Tibial nerve (tissue), 4 donors: ENCODE results near the gene UTP3. TPM values are rescaled to one million over a fixed set of nuclear protein-coding genes. Genes with fewer than 3 reads are reported as not detected.

Experiments
- DNase-seq, 2 donors: peaks; one replicate each; pipeline ENCODE4 v3.0.0-alpha.2; 2019; ENCODE audit warnings: low spot score in 2 of 2
- H3K27ac ChIP-seq, 4 donors: fragments of 200-600 bp; sonication (generic) in 3 of 4; one replicate each; pipeline ENCODE4 v1.5.1; 2017 to 2019; ENCODE audit warnings: mild to moderate bottlenecking in 1 of 4
- H3K27me3 ChIP-seq, 2 donors: fragments of 200-600 bp; sonication (generic) in 1 of 2; one replicate each; pipeline versions ENCODE4 v1.5.1 to v1.6.0; 2017 to 2019
- H3K36me3 ChIP-seq, 3 donors: fragments of 200-600 bp; sonication (generic); one replicate each; pipeline ENCODE4 v1.5.1; 2018 to 2019
- H3K4me1 ChIP-seq, 4 donors: fragments of 200-600 bp; sonication (generic) in 3 of 4; one replicate each; pipeline ENCODE4 v1.5.1; 2017 to 2019
- H3K4me3 ChIP-seq, 4 donors: fragments of 200-600 bp; sonication (generic) in 3 of 4; one replicate each; pipeline ENCODE4 v1.5.1; 2017 to 2019; ENCODE audit warnings: mild to moderate bottlenecking in 1 of 4, moderate library complexity in 1 of 4
- H3K9me3 ChIP-seq, 4 donors: fragments of 200-600 bp; sonication (generic) in 3 of 4; one replicate each; pipeline ENCODE4 v1.5.1; 2017 to 2019
- EP300 ChIP-seq, 2 donors: sonication (generic); formaldehyde crosslinking; IDR thresholded peaks; one replicate each; pipeline ENCODE4 v1.6.1; 2017; ENCODE audit warnings: antibody characterized with exemption in 2 of 2, mild to moderate bottlenecking in 1 of 2
- POLR2A ChIP-seq, 2 donors: fragments of 450-650 bp; IDR thresholded peaks; one replicate each; pipeline ENCODE4 v1.6.1; 2017; ENCODE audit warnings: antibody characterized with exemption in 2 of 2, mild to moderate bottlenecking in 2 of 2, moderate library complexity in 2 of 2
- WGBS, 2 donors: methylation state at CpG; one replicate each; pipeline ENCODE4 v1.1.5; 2018; 5-methylcytosine and 5-hydroxymethylcytosine counted together
- total RNA-seq, 4 donors: library from RNA; depleted of rRNA; stranded (reverse); fragments of >200 nt; gene quantifications; one replicate each; pipeline ENCODE4 v1.1.0, GENCODE V29; 2016
- TF ChIP-seq, protein P1 (sequence below), 5 experiments: fragments of 200-600 bp in 3 of 5; fragments of 450-650 bp in 2 of 5; sonication (generic) in 3 of 5; IDR thresholded peaks; one replicate each; pipeline ENCODE4 v1.5.1; 2016 to 2019; ENCODE audit warnings: antibody characterized with exemption in 5 of 5, mild to moderate bottlenecking in 3 of 5, moderate library complexity in 2 of 5

UTP3 gene
- total RNA-seq, 4 donors from 2014 or later, result 14.3 to 19.4 (median 17.0) TPM

DNA sequence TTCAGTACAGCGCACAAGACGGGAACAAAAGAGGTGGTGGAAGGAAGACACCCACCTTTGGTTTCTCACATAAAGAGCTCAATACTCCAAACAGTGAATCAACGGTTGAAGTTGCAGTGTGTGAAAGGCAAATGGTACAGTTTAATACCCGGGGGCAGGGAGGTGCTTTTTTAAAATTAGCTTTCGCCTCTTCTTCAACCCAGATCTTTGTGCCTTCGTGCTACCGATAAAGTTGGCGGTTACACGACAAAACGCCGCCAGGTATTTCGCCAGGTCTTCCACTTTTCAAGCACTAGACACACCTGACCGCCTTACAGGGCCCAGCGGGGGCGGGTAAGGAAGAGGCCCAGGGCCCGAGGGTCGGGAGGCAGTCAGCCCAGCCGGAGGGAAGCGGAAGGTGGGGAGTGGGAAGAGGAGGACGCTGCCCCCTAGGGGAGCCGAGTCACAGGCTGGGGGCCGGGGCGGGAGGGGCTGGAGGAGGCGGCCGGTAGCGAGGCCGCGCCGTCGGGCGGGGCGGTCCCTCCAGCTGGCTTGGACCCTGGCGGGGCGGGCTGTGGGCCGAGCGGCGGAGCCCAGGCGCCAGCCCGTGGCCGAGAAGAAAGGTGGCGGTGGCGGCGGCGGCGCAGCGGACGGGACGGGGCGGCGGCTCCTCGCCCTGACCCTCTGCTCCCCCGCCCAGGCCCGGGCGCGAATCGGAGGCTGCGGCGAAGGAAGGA, 16.0 kb downstream of the UTP3 start:
- Histone ChIP-seq H3K4me1 (peaks cover 0 to 30% (median 16%) of the 10 kb centered on the region in 4 donors), H3K27me3 (no peaks in the 10 kb centered on the region), H3K27ac (peak overlapping the region; percentile 79 to 95 (median 90)), H3K36me3 (no peaks in the 10 kb centered on the region), H3K9me3 (no peaks in the 10 kb centered on the region), H3K4me3 (peak overlapping the region; percentile 62 to 85 (median 82))
- TF ChIP-seq, protein P1, sequence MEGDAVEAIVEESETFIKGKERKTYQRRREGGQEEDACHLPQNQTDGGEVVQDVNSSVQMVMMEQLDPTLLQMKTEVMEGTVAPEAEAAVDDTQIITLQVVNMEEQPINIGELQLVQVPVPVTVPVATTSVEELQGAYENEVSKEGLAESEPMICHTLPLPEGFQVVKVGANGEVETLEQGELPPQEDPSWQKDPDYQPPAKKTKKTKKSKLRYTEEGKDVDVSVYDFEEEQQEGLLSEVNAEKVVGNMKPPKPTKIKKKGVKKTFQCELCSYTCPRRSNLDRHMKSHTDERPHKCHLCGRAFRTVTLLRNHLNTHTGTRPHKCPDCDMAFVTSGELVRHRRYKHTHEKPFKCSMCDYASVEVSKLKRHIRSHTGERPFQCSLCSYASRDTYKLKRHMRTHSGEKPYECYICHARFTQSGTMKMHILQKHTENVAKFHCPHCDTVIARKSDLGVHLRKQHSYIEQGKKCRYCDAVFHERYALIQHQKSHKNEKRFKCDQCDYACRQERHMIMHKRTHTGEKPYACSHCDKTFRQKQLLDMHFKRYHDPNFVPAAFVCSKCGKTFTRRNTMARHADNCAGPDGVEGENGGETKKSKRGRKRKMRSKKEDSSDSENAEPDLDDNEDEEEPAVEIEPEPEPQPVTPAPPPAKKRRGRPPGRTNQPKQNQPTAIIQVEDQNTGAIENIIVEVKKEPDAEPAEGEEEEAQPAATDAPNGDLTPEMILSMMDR (IDR thresholded peaks at IDR 0.05), result peak; percentile 27 to 48 (median 39)
- TF ChIP-seq POLR2A (IDR thresholded peaks at IDR 0.05) (peak in 1 of 2 donors; percentile 6), EP300 (IDR thresholded peaks at IDR 0.05) (peak in 1 of 2 donors; percentile 37)
- 1 to 2% methylated on average over 27 to 33 of the region's 58 CpGs for WGBS, 2 donors
- DNase-seq, result peak; percentile 55 to 56

DNA sequence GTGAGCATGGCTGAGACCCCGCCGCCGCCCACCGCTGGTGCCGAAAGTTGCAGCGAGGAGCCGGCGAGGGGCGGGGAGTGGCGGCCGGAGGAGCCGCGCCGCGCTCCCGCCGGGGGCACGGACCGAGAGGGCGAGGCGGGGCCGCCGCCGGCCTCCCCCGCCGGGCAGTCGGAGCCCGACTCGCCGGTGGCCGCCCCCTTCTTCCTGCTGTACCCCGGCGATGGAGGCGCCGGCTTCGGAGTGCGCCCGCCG, 16.5 kb downstream of the UTP3 start:
- 1% methylated on average over 17 of the region's 39 CpGs; no CpG with 5 or more reads in 1 of the 2 donors for WGBS, 2 donors
- H3K4me3 ChIP-seq, result peak overlapping the region; percentile 62 to 85 (median 82)
- no peaks in the 10 kb centered on the region for H3K27me3 ChIP-seq
- peaks cover 0 to 30% (median 17%) of the 10 kb centered on the region in 4 donors for H3K4me1 ChIP-seq
- H3K36me3 ChIP-seq, result no peaks in the 10 kb centered on the region
- H3K27ac ChIP-seq, result peak overlapping the region; percentile 79 to 95 (median 90)
- no peak for DNase-seq
- no peak for TF ChIP-seq POLR2A (IDR thresholded peaks at IDR 0.05)
- TF ChIP-seq EP300 (IDR thresholded peaks at IDR 0.05), result no peak
- TF ChIP-seq, protein P1 (IDR thresholded peaks at IDR 0.05), result no peak
- H3K9me3 ChIP-seq, result no peaks in the 10 kb centered on the region

DNA sequence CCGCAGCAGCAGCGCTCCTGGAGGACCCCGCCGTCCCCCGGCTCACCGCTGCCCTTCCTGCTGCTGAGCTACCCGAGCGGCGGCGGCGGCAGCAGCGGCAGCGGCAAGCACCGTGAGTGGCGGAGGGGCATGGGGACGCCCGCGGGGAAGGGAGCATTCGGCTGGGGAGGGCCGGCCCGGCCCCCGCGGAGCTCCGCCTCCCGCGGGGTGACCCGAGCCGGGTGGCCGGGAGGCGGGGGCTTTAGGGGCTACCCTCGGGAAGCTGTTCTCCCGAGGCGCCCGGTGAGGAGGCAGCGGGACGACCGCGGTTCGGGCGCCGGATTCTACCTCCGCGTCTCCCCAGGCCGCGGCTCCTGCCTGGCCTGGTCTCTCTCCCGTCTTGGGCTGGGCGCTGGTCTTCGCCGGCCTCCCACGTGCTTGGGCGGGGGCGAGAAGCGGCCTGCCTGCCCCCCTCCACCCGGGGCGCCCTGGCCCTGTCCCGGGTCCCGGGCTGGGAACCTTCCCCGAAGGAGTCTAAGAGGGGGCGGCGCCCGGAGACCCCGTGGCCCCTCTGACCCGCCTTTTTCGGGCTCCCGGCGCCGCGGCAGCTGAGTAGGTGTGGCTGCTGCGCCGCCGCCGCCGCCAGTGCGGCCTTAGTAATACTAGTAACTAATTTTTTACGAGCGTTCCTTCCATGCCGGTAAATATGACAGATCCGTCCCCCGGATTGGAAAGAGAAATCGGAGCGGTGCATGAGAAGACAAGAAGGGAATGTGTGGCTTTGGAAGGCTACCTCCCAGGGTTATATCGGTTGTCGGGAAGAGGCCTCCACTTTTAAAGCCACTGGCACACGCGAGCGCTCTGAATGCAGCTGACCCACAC, 17.1 kb downstream of the UTP3 start:
- peaks cover 0 to 30% (median 17%) of the 10 kb centered on the region in 4 donors for H3K4me1 ChIP-seq
- no peaks in the 10 kb centered on the region for H3K27me3 ChIP-seq
- no peaks in the 10 kb centered on the region for H3K9me3 ChIP-seq
- 0% methylated on average over 34 to 51 of the region's 86 CpGs for WGBS, 2 donors
- TF ChIP-seq POLR2A (IDR thresholded peaks at IDR 0.05) (peak in 1 of 2 donors; percentile 34), EP300 (IDR thresholded peaks at IDR 0.05) (peak in 1 of 2 donors; percentile 63)
- TF ChIP-seq, protein P1 (IDR thresholded peaks at IDR 0.05), result peak in 1 of 5 experiments; percentile 21
- peak; percentile 36 to 49 for DNase-seq
- peak overlapping the region; percentile 62 to 85 (median 82) for H3K4me3 ChIP-seq
- no peaks in the 10 kb centered on the region for H3K36me3 ChIP-seq
- H3K27ac ChIP-seq, result peak overlapping the region; percentile 79 to 95 (median 90)

DNA sequence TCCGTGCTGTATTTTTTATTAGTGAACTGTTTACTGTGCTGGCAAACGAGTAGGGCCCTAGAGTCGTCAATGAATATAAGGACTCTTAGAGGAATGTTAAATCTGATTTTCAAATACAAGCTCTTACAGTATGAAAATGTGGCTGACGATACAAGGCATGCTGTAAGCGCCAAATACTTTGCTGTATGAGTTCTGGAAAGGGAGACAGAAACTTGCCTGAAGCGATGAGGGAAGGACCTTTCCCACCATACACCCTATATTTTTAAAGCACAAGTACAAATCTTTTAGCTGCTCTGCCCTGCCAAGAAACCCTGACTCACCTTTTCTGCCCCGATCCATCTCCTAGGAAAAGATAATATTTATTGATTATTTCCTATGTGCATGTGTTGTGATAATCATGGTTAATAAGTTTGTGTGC, 17.7 kb downstream of the UTP3 start:
- TF ChIP-seq POLR2A (IDR thresholded peaks at IDR 0.05), result no peak
- TF ChIP-seq, protein P1 (IDR thresholded peaks at IDR 0.05), result no peak
- TF ChIP-seq EP300 (IDR thresholded peaks at IDR 0.05), result no peak
- DNase-seq, result no peak
- peak overlapping the region; percentile 79 to 95 (median 90) for H3K27ac ChIP-seq
- peak overlapping the region; percentile 62 to 85 (median 82) for H3K4me3 ChIP-seq
- H3K36me3 ChIP-seq, result no peaks in the 10 kb centered on the region
- H3K4me1 ChIP-seq, result peaks cover 0 to 30% (median 17%) of the 10 kb centered on the region in 4 donors
- WGBS, 2 donors, result 9 to 10% methylated on average over 7 of the region's 7 CpGs
- H3K27me3 ChIP-seq, result no peaks in the 10 kb centered on the region
- H3K9me3 ChIP-seq, result no peaks in the 10 kb centered on the region
